Suprapubic skin (tissue), 4 donors: ENCODE results near the gene EFCAB5. TPM values are rescaled to one million over a fixed set of nuclear protein-coding genes. Genes with fewer than 3 reads are reported as not detected.
"Not testable (repeated sequence)": the region's sequence is repeated elsewhere in the genome, so short reads cannot be mapped to it uniquely, and the experiment has no call there.

ENCODE experiments used
- DNase-seq, 2 donors: peaks; one replicate each; pipeline ENCODE4 v3.0.0-alpha.2; 2019; ENCODE audit warnings: low spot score in 2 of 2
- H3K27ac ChIP-seq: fragments of 200-600 bp; sonication (generic); one replicate; pipeline ENCODE4 v1.5.1; 2019
- H3K27me3 ChIP-seq: fragments of 200-600 bp; sonication (generic); one replicate; pipeline ENCODE4 v1.5.1; 2019
- H3K36me3 ChIP-seq: fragments of 200-600 bp; sonication (generic); one replicate; pipeline ENCODE4 v1.5.1; 2019
- H3K4me1 ChIP-seq: fragments of 200-600 bp; sonication (generic); one replicate; pipeline ENCODE4 v1.5.1; 2019
- H3K4me3 ChIP-seq: fragments of 200-600 bp; sonication (generic); one replicate; pipeline ENCODE4 v1.5.1; 2019; ENCODE audit warnings: mild to moderate bottlenecking
- H3K9me3 ChIP-seq: fragments of 200-600 bp; sonication (generic); one replicate; pipeline ENCODE4 v1.5.1; 2019
- CTCF ChIP-seq, 2 donors: fragments of 200-600 bp in 1 of 2; fragments of 450-650 bp in 1 of 2; sonication (generic) in 1 of 2; IDR thresholded peaks; one replicate each; pipeline ENCODE4 v1.5.1; 2016 to 2019; ENCODE audit warnings: antibody characterized with exemption in 2 of 2, mild to moderate bottlenecking in 1 of 2, moderate library complexity in 1 of 2
- EP300 ChIP-seq: sonication (generic); formaldehyde crosslinking; IDR thresholded peaks from one replicate; pipeline ENCODE4 v1.6.1; 2017; ENCODE audit warnings: antibody characterized with exemption
- POLR2A ChIP-seq, 2 donors: fragments of 450-650 bp; IDR thresholded peaks; one replicate each; pipeline ENCODE4 v1.6.1; 2017; ENCODE audit warnings: antibody characterized with exemption in 2 of 2, mild to moderate bottlenecking in 2 of 2, moderate library complexity in 2 of 2
- POLR2AphosphoS5 ChIP-seq, 3 donors: sonication (generic); formaldehyde crosslinking; IDR thresholded peaks; one replicate each; pipeline ENCODE4 v1.6.1; 2017; ENCODE audit warnings: antibody characterized with exemption in 3 of 3
- whole genome bisulfite sequencing: methylation state at CpG from one replicate; pipeline ENCODE4 v1.1.5; 2018; 5-methylcytosine and 5-hydroxymethylcytosine counted together
- total RNA-seq, 4 donors: library from RNA; depleted of rRNA; stranded (reverse); fragments of >200 nt; gene quantifications; one replicate each; pipeline ENCODE4 v1.1.0, GENCODE V29; 2016

Gene EFCAB5
- total RNA-seq, 4 donors from 2014 or later: 0.13 to 0.21 (median 0.16) TPM; not detected in 1

- WGBS: 49% methylated on average over 3 of the region's 3 CpGs
These were observed 58.7 kb downstream of the EFCAB5 start for GRCh38 chr17:30000001-30000754.

GRCh38 chr17:30000755-30001257 lies 59.4 kb downstream of the EFCAB5 start:
- Histone ChIP-seq H3K27ac (no peak overlapping the region), H3K36me3 (no peaks in the 10 kb centered on the region), H3K9me3 (no peaks in the 10 kb centered on the region), H3K27me3 (no peaks in the 10 kb centered on the region), H3K4me1 (no peaks in the 10 kb centered on the region), H3K4me3 (no peak overlapping the region)
- no peak for DNase-seq
- 59% methylated on average over 2 of the region's 2 CpGs for WGBS
- no peak for TF ChIP-seq CTCF (IDR thresholded peaks at IDR 0.05)
- TF ChIP-seq EP300: no peak
- TF ChIP-seq POLR2A (IDR thresholded peaks at IDR 0.05): no peak
- TF ChIP-seq POLR2AphosphoS5 (IDR thresholded peaks at IDR 0.05): no peak

More at GRCh38 chr17:30000001-30000754, 58.7 kb downstream of the EFCAB5 start:
- Histone ChIP-seq H3K27ac (no peak overlapping the region), H3K4me1 (no peaks in the 10 kb centered on the region), H3K36me3 (no peaks in the 10 kb centered on the region), H3K27me3 (no peaks in the 10 kb centered on the region), H3K4me3 (no peak overlapping the region), H3K9me3 (no peaks in the 10 kb centered on the region)
- DNase-seq: no peak
- TF ChIP-seq POLR2AphosphoS5 (IDR thresholded peaks at IDR 0.05) (no peak), POLR2A (IDR thresholded peaks at IDR 0.05) (no peak), CTCF (IDR thresholded peaks at IDR 0.05) (no peak), EP300 (no peak)

GRCh38 chr17:30002088-30002487 lies 60.7 kb downstream of the EFCAB5 start:
- no peaks in the 10 kb centered on the region for H3K27me3 ChIP-seq
- H3K4me1 ChIP-seq: no peaks in the 10 kb centered on the region
- no peak for TF ChIP-seq POLR2AphosphoS5 (IDR thresholded peaks at IDR 0.05)
- TF ChIP-seq CTCF (IDR thresholded peaks at IDR 0.05): no peak
- TF ChIP-seq POLR2A (IDR thresholded peaks at IDR 0.05): no peak
- TF ChIP-seq EP300: no peak
- no peaks in the 10 kb centered on the region for H3K36me3 ChIP-seq
- no peak overlapping the region for H3K27ac ChIP-seq
- no peak for DNase-seq
- H3K4me3 ChIP-seq: no peak overlapping the region
- no peaks in the 10 kb centered on the region for H3K9me3 ChIP-seq

GRCh38 chr17:30005709-30006320 lies 64.4 kb downstream of the EFCAB5 start:
- TF ChIP-seq EP300 (no peak), CTCF (IDR thresholded peaks at IDR 0.05) (no peak), POLR2A (IDR thresholded peaks at IDR 0.05) (no peak), POLR2AphosphoS5 (IDR thresholded peaks at IDR 0.05) (no peak)
- no peak overlapping the region for H3K27ac ChIP-seq
- no peaks in the 10 kb centered on the region for H3K27me3 ChIP-seq
- no peak overlapping the region for H3K4me3 ChIP-seq
- no peaks in the 10 kb centered on the region for H3K9me3 ChIP-seq
- WGBS: 74% methylated on average over 8 of the region's 8 CpGs
- DNase-seq: no peak
- H3K4me1 ChIP-seq: no peaks in the 10 kb centered on the region
- no peaks in the 10 kb centered on the region for H3K36me3 ChIP-seq

- not testable (repeated sequence) for H3K36me3 ChIP-seq, H3K4me1 ChIP-seq, H3K27me3 ChIP-seq, H3K9me3 ChIP-seq, DNase-seq, H3K4me3 ChIP-seq, H3K27ac ChIP-seq
- WGBS: 82% methylated on average over 10 of the region's 10 CpGs
These were observed 70.5 kb downstream of the EFCAB5 start for GRCh38 chr17:30011934-30012333.
